ENCODE data around the gene PLXNB2. TPM values are rescaled to one million over a fixed set of nuclear protein-coding genes. Genes with fewer than 3 reads are reported as not detected.

The PLXNB2 gene
- total RNA-seq, 2 experiments from 2014 or later, result 10.9 to 12.0 TPM

- POLR2A ChIA-PET, result interaction anchor here (0.6 kb wide), 1 partner anchor 8 kb away, joined by 8 read pairs; no protein-coding TSS in a partner anchor
- CTCF ChIA-PET, result interaction anchor here (0.6 to 2.8 kb wide), 8 partner anchors 8 to 136 kb away, joined by 3 to 16 read pairs (median 5); no protein-coding TSS in a partner anchor
These were observed 8.9 kb upstream of the PLXNB2 start for GRCh38 chr22:50316114-50317065.

GRCh38 chr22:50315289-50316113, 8.1 kb upstream of the PLXNB2 start:
- ChIA-PET POLR2A (interaction anchor here (1.0 to 1.6 kb wide), 3 partner anchors 10 to 54 kb away, joined by 3 to 5 read pairs (median 3); no protein-coding TSS in a partner anchor), CTCF (interaction anchor here (0.6 to 2.8 kb wide), 9 partner anchors 9 to 137 kb away, joined by 3 to 16 read pairs (median 4); no protein-coding TSS in a partner anchor)

GRCh38 chr22:50314455-50315288, 7.2 kb upstream of the PLXNB2 start:
- ChIA-PET POLR2A (interaction anchor here (0.6 to 1.6 kb wide), 4 partner anchors 9 to 69 kb away, joined by 3 to 5 read pairs (median 3); no protein-coding TSS in a partner anchor), CTCF (interaction anchor here (0.7 to 2.8 kb wide), 9 partner anchors 9 to 63 kb away, joined by 3 to 16 read pairs (median 3); no protein-coding TSS in a partner anchor)

DNA sequence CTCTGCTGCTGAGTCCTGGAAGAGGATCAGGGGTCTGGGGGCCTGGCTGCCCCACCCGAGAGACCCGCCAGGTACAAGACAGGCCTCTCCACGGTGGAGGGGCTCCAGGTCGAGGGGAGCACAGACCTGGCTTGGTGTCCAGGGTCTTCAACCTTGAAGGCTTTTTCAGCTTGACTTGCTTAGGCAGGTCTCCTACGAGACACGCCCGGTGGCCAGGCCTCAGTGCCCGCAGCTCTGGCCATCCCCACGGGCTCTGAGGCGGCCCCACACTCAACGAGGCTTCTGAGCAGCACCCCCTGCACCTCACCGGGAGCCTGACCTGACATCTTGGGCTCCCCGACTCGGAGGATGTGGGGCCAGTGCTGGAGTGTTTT, 6.6 kb upstream of the PLXNB2 start:
- ChIA-PET CTCF (interaction anchor here (0.8 to 2.8 kb wide), 7 partner anchors 8 to 62 kb away, joined by 3 to 16 read pairs (median 6); no protein-coding TSS in a partner anchor), POLR2A (interaction anchor here (0.6 to 1.6 kb wide), 4 partner anchors 8 to 70 kb away, joined by 3 to 5 read pairs (median 3); no protein-coding TSS in a partner anchor)

- POLR2A ChIA-PET, result no interaction called here
- CTCF ChIA-PET, result interaction anchor here (0.8 to 2.8 kb wide), 4 partner anchors 11 to 38 kb away, joined by 3 to 16 read pairs (median 7); no protein-coding TSS in a partner anchor
These were observed 6.2 kb upstream of the PLXNB2 start for GRCh38 chr22:50313600-50313999.

- POLR2A ChIA-PET, result no interaction called here
- CTCF ChIA-PET, result no interaction called here
These were observed 5.6 kb upstream of the PLXNB2 start for GRCh38 chr22:50313021-50313420.

- ChIA-PET CTCF (interaction anchor here (1.2 kb wide), 1 partner anchor 60 kb away, joined by 3 read pairs; no protein-coding TSS in a partner anchor), POLR2A (no interaction called here)
These were observed 4.9 kb upstream of the PLXNB2 start for GRCh38 chr22:50312371-50312770.

- ChIA-PET POLR2A (no interaction called here), CTCF (interaction anchor here (1.2 kb wide), 1 partner anchor 59 kb away, joined by 3 read pairs; no protein-coding TSS in a partner anchor)
These were observed 4.3 kb upstream of the PLXNB2 start for GRCh38 chr22:50311606-50312351.

DNA sequence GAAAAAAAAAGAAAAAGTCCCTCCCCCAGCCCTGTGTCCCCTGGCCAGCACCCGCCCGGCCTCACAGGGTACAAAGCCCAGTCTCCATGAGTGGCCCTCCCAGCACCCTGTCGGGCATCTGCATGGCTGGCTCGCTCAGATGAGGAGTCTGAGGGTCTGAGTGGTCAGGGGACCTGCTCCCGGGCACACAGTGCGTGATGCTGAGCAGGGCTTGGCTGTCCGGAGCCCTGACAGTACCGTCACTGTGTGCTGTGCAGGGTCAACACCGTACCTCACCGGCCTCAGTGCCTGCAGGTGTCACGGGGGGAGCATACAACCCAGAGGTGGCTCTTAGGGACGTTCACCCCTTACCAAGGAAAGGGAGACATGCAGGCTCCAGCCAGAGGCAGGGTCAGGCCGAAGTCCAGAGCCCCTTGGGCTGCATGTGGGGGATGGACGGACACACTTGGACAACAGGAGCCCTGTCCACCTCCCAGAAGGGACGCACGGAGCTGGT, 3.6 kb upstream of the PLXNB2 start:
- ChIA-PET CTCF (interaction anchor here (1.2 kb wide), 2 partner anchors 31 to 59 kb away, joined by 3 read pairs; no protein-coding TSS in a partner anchor), POLR2A (no interaction called here)

- CTCF ChIA-PET, result interaction anchor here (1.2 kb wide), 1 partner anchor 32 kb away, joined by 3 read pairs; no protein-coding TSS in a partner anchor
- POLR2A ChIA-PET, result no interaction called here
These were observed 2.7 kb upstream of the PLXNB2 start for GRCh38 chr22:50310031-50310722.

GRCh38 chr22:50309601-50309991, 2.1 kb upstream of the PLXNB2 start:
- POLR2A ChIA-PET, result interaction anchor here (0.6 kb wide), 1 partner anchor 190 kb away, joined by 3 read pairs; no protein-coding TSS in a partner anchor
- CTCF ChIA-PET, result interaction anchor here (1.2 kb wide), 1 partner anchor 33 kb away, joined by 3 read pairs; no protein-coding TSS in a partner anchor

- CTCF ChIA-PET, result no interaction called here
- POLR2A ChIA-PET, result interaction anchor here (0.6 kb wide), 1 partner anchor 190 kb away, joined by 3 read pairs; no protein-coding TSS in a partner anchor
These were observed 1.6 kb upstream of the PLXNB2 start for GRCh38 chr22:50308986-50309600.

DNA sequence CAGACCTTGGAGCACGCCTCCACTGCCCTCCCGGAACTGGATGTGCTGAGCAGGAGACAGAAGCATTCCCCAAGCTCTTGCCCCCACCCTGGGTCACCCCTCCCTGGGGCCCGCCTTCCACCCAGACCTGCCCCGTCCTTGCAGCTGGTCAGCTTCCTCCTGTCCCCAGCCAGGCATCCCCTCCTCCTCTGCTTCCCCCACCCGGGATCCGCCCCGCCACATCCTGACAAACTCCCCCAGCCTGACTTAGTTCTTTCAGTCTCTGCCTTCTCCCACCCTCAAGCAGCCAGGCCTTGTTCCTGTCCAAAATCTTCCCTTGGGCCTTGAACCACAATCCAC, 1.1 kb upstream of the PLXNB2 start:
- CTCF ChIA-PET, result no interaction called here

GRCh38 chr22:50307890-50308596, 597 bp upstream of the PLXNB2 start:
- ChIA-PET POLR2A (no interaction called here), CTCF (interaction anchor here (1.1 kb wide), 1 partner anchor 20 kb away, joined by 3 read pairs; no protein-coding TSS in a partner anchor)

More for the DNA sequence above, 1.1 kb upstream of the PLXNB2 start:
- POLR2A ChIA-PET, result no interaction called here

DNA sequence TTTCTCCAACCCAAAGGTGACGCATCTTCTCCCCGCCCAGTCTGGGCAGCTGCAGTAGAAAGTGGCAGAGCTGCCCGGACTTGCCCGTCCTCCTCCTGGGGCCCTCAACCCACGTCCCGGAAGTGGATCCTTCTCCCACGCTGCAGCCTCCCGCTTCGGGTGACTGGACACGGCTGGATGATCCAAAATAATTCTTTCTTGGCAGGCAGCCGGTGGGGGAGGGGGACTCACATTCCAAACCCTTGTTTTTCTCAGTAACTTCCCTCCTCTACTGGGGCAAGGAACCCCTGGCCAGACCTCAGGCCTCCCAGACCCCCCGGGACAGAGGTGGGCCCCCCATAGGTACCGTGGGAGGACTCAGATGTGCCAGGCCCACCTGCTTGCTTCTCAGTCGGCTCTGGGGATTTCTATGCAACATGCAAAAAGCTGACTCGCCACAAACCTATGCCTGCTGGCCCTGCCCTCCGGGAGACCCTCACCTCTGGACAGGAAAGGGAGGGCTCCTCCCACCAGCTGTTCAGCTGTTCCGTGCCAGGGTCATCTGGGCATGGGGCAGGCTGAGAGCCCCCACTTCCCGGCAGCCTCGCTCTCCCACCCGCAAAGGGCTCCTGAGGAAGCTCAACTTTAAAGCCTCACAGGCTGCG, 1.4 kb downstream of the PLXNB2 start:
- POLR2A ChIA-PET, result interaction anchor here (1.2 kb wide), 1 partner anchor 9 kb away, joined by 3 read pairs; no protein-coding TSS in a partner anchor
- CTCF ChIA-PET, result interaction anchor here (0.9 to 2.5 kb wide), 5 partner anchors 9 to 53 kb away, joined by 3 to 6 read pairs (median 3); no protein-coding TSS in a partner anchor

Data from activated CD8-positive, alpha-beta memory T cell treated with anti-CD3 and anti-CD28 coated beads for 36 hours (primary cell).